Neural crest cell (in vitro differentiated cells): ENCODE data around the gene VPS37B. TPM values are rescaled to one million over a fixed set of nuclear protein-coding genes. Genes with fewer than 3 reads are reported as not detected.
A peak's percentile ranks its signal among the peaks of the same experiment; 100 is the strongest.
"Not testable (repeated sequence)": the region's sequence is repeated elsewhere in the genome, so short reads cannot be mapped to it uniquely, and the experiment has no call there.

Experiments
- DNase-seq: peaks from one replicate; pipeline ENCODE4 v3.0.0; 2021; ENCODE audit warnings: low read depth, mixed read lengths, low spot score
- H3K27ac Mint-ChIP-seq: one replicate; pipeline ENCODE4 v1.8.0; 2021; ENCODE audit warnings: mild to moderate bottlenecking, mixed read lengths; ENCODE audit not compliant: unreplicated experiment
- H3K27me3 Mint-ChIP-seq: 2 replicates; pipeline ENCODE4 v1.8.0; 2021; ENCODE audit warnings: low read depth, mild to moderate bottlenecking, mixed read lengths
- H3K36me3 Mint-ChIP-seq: 2 replicates; pipeline ENCODE4 v1.8.0; 2021; ENCODE audit warnings: low read depth, mild to moderate bottlenecking, mixed read lengths
- H3K4me1 Mint-ChIP-seq: 2 replicates; pipeline ENCODE4 v1.8.0; 2021; ENCODE audit warnings: mixed read lengths
- H3K4me3 Mint-ChIP-seq: one replicate; pipeline ENCODE4 v1.8.0; 2021; ENCODE audit warnings: mild to moderate bottlenecking, mixed read lengths
- H3K9me3 Mint-ChIP-seq: 2 replicates; pipeline ENCODE4 v1.8.0; 2021; ENCODE audit warnings: mixed read lengths
- total RNA-seq: library from RNA; stranded (reverse); gene quantifications from 2 replicates; pipeline ENCODE4 v1.2.1, GENCODE V29; 2021
- TF ChIP-seq, protein P1 (sequence below): fragments of 200-600 bp; sonication (generic); conservative IDR thresholded peaks from 2 replicates; pipeline ENCODE4 v1.5.0; 2021; ENCODE audit warnings: antibody characterized with exemption, mild to moderate bottlenecking

Gene VPS37B
- total RNA-seq, 1 donor from 2014 or later: 41.5 TPM

DNA sequence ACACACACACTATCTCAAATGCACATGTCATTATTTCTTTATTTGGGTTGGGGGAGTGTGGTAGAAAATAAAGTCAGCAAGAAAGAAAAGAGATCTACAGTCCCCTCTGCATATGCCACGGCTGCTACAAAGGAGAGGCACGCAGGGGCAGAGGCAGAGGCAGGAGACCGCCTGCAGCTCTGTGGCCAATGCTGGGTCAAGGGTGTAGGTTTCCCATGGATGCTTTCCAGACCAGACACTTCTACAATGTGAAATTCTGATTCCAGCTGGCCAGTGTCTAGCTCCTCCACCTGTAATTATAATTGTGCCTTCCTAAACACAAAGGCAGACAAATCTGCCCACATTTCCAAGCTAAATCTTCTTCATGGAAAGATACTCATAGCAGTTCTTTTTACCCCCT is 19.2 kb downstream of the VPS37B start:
- no peaks in the 10 kb centered on the region for H3K9me3 Mint-ChIP-seq
- H3K4me3 Mint-ChIP-seq: no peak overlapping the region
- H3K36me3 Mint-ChIP-seq: no peaks in the 10 kb centered on the region
- H3K27ac Mint-ChIP-seq: peak overlapping the region; percentile 8
- H3K4me1 Mint-ChIP-seq: peaks cover 77% of the 10 kb centered on the region
- DNase-seq: no peak
- TF ChIP-seq, protein P1, sequence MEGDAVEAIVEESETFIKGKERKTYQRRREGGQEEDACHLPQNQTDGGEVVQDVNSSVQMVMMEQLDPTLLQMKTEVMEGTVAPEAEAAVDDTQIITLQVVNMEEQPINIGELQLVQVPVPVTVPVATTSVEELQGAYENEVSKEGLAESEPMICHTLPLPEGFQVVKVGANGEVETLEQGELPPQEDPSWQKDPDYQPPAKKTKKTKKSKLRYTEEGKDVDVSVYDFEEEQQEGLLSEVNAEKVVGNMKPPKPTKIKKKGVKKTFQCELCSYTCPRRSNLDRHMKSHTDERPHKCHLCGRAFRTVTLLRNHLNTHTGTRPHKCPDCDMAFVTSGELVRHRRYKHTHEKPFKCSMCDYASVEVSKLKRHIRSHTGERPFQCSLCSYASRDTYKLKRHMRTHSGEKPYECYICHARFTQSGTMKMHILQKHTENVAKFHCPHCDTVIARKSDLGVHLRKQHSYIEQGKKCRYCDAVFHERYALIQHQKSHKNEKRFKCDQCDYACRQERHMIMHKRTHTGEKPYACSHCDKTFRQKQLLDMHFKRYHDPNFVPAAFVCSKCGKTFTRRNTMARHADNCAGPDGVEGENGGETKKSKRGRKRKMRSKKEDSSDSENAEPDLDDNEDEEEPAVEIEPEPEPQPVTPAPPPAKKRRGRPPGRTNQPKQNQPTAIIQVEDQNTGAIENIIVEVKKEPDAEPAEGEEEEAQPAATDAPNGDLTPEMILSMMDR: no peak
- no peaks in the 10 kb centered on the region for H3K27me3 Mint-ChIP-seq

DNA sequence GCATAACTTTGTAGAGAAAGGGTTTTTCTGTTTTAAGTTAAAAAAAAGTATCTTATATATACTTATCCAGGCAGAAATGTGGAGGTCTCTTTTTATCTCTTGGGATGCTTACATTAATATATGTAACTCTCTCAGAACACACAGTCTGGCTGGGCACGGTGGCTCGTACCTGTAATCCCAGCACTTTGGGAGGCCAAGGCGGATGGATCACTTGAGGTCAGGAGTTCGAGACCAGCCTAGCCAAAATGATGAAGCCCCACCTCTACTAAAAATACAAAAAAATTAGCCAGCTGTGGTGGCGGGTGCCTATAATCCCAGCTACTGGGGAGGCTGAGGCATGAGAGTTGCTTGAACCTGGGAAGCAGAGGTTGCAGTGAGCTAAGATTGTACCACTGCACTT is 19.6 kb downstream of the VPS37B start:
- H3K27ac Mint-ChIP-seq, H3K36me3 Mint-ChIP-seq, H3K27me3 Mint-ChIP-seq, H3K9me3 Mint-ChIP-seq, DNase-seq: not testable (repeated sequence)
- Mint-ChIP-seq H3K4me3 (peak overlapping the region; percentile 28), H3K4me1 (peaks cover 77% of the 10 kb centered on the region)

DNA sequence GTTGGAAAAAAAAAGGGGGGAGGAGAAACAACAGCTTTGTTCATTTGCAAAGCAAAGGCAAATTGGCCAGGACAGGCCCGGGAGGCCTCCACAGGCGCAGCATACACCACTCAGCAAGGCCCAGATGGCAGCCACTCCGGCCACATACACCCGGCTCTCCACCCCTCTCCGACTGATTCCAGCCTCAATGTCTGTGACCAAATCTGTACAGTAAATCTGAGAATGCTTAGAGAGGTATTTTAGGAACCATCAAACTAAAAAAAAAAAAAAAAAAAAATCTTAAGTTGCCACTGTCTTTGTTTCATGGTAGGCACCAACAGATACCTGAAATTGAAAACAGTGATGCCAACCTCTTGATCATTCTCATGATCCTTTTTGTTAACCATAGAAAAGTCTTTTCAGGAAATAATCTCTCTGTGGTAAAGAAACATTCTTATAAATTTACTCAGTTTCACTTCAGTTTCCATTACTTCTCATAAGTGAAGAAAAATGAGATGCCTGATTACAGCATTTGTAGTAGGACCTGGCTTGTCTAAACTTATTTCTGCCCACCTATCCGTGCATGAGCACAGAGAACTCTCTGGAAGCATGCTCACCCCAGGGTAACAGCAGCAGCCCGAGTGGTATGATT is 20.2 kb downstream of the VPS37B start:
- H3K4me1 Mint-ChIP-seq: peaks cover 77% of the 10 kb centered on the region
- no peaks in the 10 kb centered on the region for H3K27me3 Mint-ChIP-seq
- peak overlapping the region; percentile 28 for H3K4me3 Mint-ChIP-seq
- no peak overlapping the region for H3K27ac Mint-ChIP-seq
- TF ChIP-seq, protein P1: no peak
- no peaks in the 10 kb centered on the region for H3K9me3 Mint-ChIP-seq
- no peaks in the 10 kb centered on the region for H3K36me3 Mint-ChIP-seq
- DNase-seq: no peak

DNA sequence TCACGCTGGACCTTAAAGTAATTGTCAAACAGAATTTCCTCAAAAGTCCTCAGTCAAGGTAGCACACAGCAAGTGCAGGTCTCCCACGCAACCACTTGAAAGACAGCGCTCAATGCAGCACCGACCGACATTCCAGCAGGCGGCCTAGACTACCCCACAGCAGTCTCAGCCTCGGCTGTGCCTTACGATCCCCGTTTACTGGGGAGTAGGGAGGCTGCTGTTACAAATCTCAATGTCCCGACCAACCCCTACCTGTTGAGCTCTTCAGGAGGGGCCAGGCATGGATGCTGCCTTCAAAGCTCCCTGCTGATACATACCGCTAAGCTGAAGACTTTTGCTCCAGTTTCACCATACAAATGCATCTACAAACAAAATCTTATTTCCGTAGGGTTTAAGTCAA is 21.8 kb downstream of the VPS37B start:
- no peaks in the 10 kb centered on the region for H3K27me3 Mint-ChIP-seq
- no peaks in the 10 kb centered on the region for H3K9me3 Mint-ChIP-seq
- DNase-seq: no peak
- peaks cover 3% of the 10 kb centered on the region for H3K36me3 Mint-ChIP-seq
- peak overlapping the region; percentile 5 for H3K27ac Mint-ChIP-seq
- TF ChIP-seq, protein P1: no peak
- H3K4me3 Mint-ChIP-seq: peak overlapping the region; percentile 52
- peaks cover 66% of the 10 kb centered on the region for H3K4me1 Mint-ChIP-seq

DNA sequence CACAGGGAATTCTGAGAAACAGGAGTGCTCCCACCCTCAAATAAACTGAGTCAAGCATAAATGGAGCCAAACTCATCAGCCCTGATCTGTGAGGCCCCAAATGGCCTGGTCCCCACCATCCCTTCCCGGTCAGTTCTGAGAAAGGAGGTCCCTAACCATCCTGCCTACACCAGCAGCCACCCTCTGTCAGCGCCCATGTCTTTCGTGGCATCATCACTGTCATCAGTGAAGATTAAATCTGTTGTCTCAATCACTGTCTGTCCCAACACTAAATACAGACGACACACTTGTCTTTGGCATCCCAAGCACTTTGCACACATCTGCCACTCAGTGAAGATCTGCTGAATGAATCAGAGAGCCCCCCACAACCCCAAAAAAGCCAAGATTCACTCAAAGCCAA is 22.4 kb downstream of the VPS37B start:
- Mint-ChIP-seq H3K27ac (no peak overlapping the region), H3K4me1 (peaks cover 66% of the 10 kb centered on the region), H3K9me3 (no peaks in the 10 kb centered on the region), H3K27me3 (no peaks in the 10 kb centered on the region), H3K4me3 (peak overlapping the region; percentile 52), H3K36me3 (peaks cover 6% of the 10 kb centered on the region)
- DNase-seq: no peak
- TF ChIP-seq, protein P1: no peak

DNA sequence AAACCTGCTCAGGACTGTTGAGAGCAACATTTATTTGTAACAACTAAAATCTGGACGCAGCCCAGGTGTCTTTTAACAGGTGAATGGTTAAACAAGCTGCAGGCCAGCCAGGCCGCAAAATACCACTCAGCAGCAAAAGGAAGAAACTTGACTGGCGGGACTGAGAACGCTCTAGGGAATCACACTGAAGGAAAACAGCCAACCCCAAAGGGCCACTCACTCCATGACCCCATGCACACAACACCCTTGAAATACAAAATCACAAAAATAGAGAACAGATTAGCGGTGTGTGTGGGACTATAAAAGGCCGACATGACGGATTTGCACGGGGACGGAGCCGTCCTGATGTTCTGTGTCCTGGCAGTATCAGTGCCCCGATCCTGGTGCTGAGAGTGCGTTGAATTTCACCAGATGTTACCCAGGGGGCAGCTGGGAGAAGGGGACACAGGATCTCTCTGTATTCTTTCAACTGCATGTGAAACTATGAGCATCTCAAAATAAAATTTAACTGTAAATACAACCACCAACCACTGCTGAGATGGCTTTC is 23.0 kb downstream of the VPS37B start:
- H3K4me3 Mint-ChIP-seq: peak overlapping the region; percentile 52
- H3K27ac Mint-ChIP-seq: peak overlapping the region; percentile 98
- H3K4me1 Mint-ChIP-seq: peaks cover 66% of the 10 kb centered on the region
- TF ChIP-seq, protein P1: no peak
- H3K27me3 Mint-ChIP-seq: no peaks in the 10 kb centered on the region
- DNase-seq: no peak
- no peaks in the 10 kb centered on the region for H3K9me3 Mint-ChIP-seq
- H3K36me3 Mint-ChIP-seq: peaks cover 6% of the 10 kb centered on the region
